CD4-positive, alpha-beta T cell (primary cell): Measurements from ENCODE around the gene RAD51B. TPM values are rescaled to one million over a fixed set of nuclear protein-coding genes. Genes with fewer than 3 reads are reported as not detected.

Experiments
- ATAC-seq: fragments of 200-7000 bp; cut with Tn5 transposase; one replicate; pipeline ENCODE4 v1.10.0; 2022; ENCODE audit warnings: mild to moderate bottlenecking; ENCODE audit not compliant: poor library complexity
- CTCF ChIA-PET: fragments of 350-600 bp; sonication (Branson Sonifier 250); formaldehyde crosslinking; loops from one replicate; lab custom pipeline; 2021; ENCODE audit warnings: antibody characterized with exemption, inconsistent platforms; lab: Charles Lee
- POLR2A ChIA-PET: fragments of 350-600 bp; sonication (Branson Sonifier 250); formaldehyde crosslinking; loops from one replicate; lab custom pipeline; 2021; ENCODE audit warnings: antibody characterized with exemption, inconsistent platforms; lab: Charles Lee
- DNase-seq, 14 experiments: peaks; one replicate each; pipeline ENCODE4 v3.0.0-alpha.2; 2013 to 2020; ENCODE audit warnings: mixed read lengths in 2 of 14
- H3K27ac ChIP-seq, 2 donors: one replicate each; pipeline versions ENCODE4 v1.5.1 to v1.7.0; 2013; ENCODE audit warnings: low read length in 2 of 2, low read depth in 1 of 2, mild to moderate bottlenecking in 1 of 2
- H3K27me3 ChIP-seq, 2 experiments: 1 replicate in 1 of 2; 2 replicates in 1 of 2; pipeline versions ENCODE4 v1.6.1 to v1.7.0; 2013; ENCODE audit warnings: low read length in 2 of 2, control low read depth in 1 of 2, mild to moderate bottlenecking in 1 of 2, moderate library complexity in 1 of 2; ENCODE audit not compliant: insufficient read depth in 2 of 2, control insufficient read depth in 1 of 2
- H3K36me3 ChIP-seq: one replicate; pipeline ENCODE4 v1.6.1; 2013; ENCODE audit warnings: low read length, control low read depth; ENCODE audit not compliant: insufficient read depth
- H3K4me1 ChIP-seq: one replicate; pipeline ENCODE4 v1.6.1; 2013; ENCODE audit warnings: low read length, control low read depth; ENCODE audit not compliant: insufficient read depth
- H3K4me3 ChIP-seq: one replicate; pipeline ENCODE4 v1.5.1; 2013; ENCODE audit warnings: mild to moderate bottlenecking, low read length, moderate library complexity
- H3K9me3 ChIP-seq, 2 experiments: 1 replicate in 1 of 2; 2 replicates in 1 of 2; pipeline versions ENCODE4 v1.6.1 to v1.7.0; 2013; ENCODE audit warnings: low read length in 2 of 2, mild to moderate bottlenecking in 2 of 2, control low read depth in 1 of 2, moderate library complexity in 1 of 2; ENCODE audit not compliant: control insufficient read depth in 1 of 2, insufficient read depth in 1 of 2
- H3K27ac Mint-ChIP-seq: one replicate; pipeline ENCODE4 v1.8.0; 2020; ENCODE audit warnings: mixed read lengths
- H3K27me3 Mint-ChIP-seq: one replicate; pipeline ENCODE4 v1.8.0; 2021; ENCODE audit warnings: mixed read lengths
- H3K36me3 Mint-ChIP-seq: one replicate; pipeline ENCODE4 v1.8.0; 2021; ENCODE audit warnings: low read depth, mixed read lengths
- H3K4me1 Mint-ChIP-seq: one replicate; pipeline ENCODE4 v1.8.0; 2021; ENCODE audit warnings: low read depth, mixed read lengths
- H3K4me3 Mint-ChIP-seq: one replicate; pipeline ENCODE4 v1.8.0; 2020; ENCODE audit warnings: mild to moderate bottlenecking, mixed read lengths
- H3K9me3 Mint-ChIP-seq: one replicate; pipeline ENCODE4 v1.8.0; 2020; ENCODE audit warnings: mixed read lengths
- intact Hi-C, 2 experiments: fragments of 100-400 bp; cut with DNase I in 1 of 2; cut with micrococcal nuclease in 1 of 2; formaldehyde crosslinking; loops; one replicate each; pipeline versions ENCODE4 v1.15.1 to v1.9.0; 2023 to 2025; cut with DNase I, micrococcal nuclease
- total RNA-seq, 174 experiments: library from RNA in 2 of 174; stranded (reverse) in 2 of 174; gene quantifications; one replicate each; pipeline ENCODE4 v1.2.3 and lab custom pipeline; 2021 to 2026
- TF ChIP-seq, protein P1 (sequence below): fragments of 200-600 bp; IDR thresholded peaks from one replicate; pipeline ENCODE4 v1.8.0; 2022; ENCODE audit warnings: antibody characterized with exemption, mild to moderate bottlenecking

Gene RAD51B
- total RNA-seq, 2 experiments from 2014 or later = 18.4 to 20.0 TPM

DNA sequence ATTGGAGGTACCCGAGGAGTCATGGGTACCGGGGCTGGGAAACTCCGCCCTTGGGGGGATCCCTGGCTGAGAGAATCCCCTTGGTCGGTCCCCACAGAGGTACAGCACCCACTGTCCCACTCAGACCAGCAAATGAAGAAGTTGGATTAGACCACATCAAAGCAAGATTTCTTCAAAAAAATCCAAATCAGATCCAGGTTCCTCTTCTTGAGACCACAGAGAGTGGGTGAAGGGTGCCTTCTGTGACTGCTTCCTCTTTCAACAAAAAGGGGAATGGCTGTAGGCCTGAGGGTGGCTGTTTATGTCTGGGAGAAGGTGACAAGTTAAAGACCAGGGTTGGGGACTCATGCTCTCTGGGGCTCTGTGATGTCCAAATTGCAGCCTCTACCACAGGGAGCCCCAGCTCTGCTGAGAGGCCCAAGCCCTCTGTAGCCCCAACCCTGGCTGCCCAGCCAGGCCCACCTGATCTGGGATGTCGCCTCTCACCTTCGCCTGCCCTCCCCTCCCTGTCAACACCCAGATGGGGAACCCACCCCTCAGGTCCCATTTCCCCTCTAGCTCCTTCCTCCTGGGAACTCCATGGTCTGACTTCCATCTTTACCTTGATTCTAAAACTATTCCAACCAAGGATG, 922.4 kb downstream of the RAD51B start:
- Mint-ChIP-seq H3K4me1 (no peaks in the 10 kb centered on the region), H3K4me3 (no peak overlapping the region), H3K36me3 (no peaks in the 10 kb centered on the region), H3K27me3 (no peaks in the 10 kb centered on the region), H3K9me3 (peaks cover 4% of the 10 kb centered on the region), H3K27ac (no peak overlapping the region)
- TF ChIP-seq, protein P1, sequence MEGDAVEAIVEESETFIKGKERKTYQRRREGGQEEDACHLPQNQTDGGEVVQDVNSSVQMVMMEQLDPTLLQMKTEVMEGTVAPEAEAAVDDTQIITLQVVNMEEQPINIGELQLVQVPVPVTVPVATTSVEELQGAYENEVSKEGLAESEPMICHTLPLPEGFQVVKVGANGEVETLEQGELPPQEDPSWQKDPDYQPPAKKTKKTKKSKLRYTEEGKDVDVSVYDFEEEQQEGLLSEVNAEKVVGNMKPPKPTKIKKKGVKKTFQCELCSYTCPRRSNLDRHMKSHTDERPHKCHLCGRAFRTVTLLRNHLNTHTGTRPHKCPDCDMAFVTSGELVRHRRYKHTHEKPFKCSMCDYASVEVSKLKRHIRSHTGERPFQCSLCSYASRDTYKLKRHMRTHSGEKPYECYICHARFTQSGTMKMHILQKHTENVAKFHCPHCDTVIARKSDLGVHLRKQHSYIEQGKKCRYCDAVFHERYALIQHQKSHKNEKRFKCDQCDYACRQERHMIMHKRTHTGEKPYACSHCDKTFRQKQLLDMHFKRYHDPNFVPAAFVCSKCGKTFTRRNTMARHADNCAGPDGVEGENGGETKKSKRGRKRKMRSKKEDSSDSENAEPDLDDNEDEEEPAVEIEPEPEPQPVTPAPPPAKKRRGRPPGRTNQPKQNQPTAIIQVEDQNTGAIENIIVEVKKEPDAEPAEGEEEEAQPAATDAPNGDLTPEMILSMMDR = no peak
- Histone ChIP-seq H3K27me3 (no peaks in the 10 kb centered on the region), H3K4me1 (peaks cover 5% of the 10 kb centered on the region), H3K4me3 (no peak overlapping the region), H3K27ac (no peak overlapping the region), H3K36me3 (no peaks in the 10 kb centered on the region), H3K9me3 (no peaks in the 10 kb centered on the region)
- CTCF ChIA-PET = no interaction called here
- intact Hi-C loops = no loop called here
- DNase-seq (peak in 3 of 14 experiments; percentile 39 to 75 (median 63)), ATAC-seq (peak; percentile 26)
- POLR2A ChIA-PET = no interaction called here

DNA sequence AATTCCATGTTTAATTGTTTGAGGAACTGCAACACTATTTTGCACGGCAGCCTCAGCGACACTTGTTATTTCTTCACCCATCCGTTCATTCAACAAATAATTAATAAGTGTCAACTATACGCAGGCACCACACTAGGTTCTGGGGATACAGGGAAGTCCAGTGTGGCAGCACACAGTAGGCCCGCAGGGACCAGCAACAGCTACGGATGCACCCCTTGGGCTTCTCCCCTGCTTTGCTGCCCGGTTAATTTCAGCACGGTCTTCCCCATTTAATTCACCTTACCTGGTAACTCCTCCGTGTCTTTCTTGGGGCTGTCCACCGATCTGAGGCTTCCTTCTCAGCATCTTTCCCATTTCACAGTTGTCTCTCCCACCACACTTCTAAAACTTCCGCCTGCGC, 925.0 kb downstream of the RAD51B start:
- no peaks in the 10 kb centered on the region for H3K9me3 ChIP-seq
- H3K36me3 Mint-ChIP-seq = no peaks in the 10 kb centered on the region
- no peaks in the 10 kb centered on the region for H3K27me3 Mint-ChIP-seq
- H3K27me3 ChIP-seq = no peaks in the 10 kb centered on the region
- intact Hi-C loops = no loop called here
- DNase-seq = no peak
- no peak for ATAC-seq
- no peak overlapping the region for H3K27ac Mint-ChIP-seq
- H3K9me3 Mint-ChIP-seq = peaks cover 4% of the 10 kb centered on the region
- no peak overlapping the region for H3K4me3 Mint-ChIP-seq
- no peaks in the 10 kb centered on the region for H3K4me1 Mint-ChIP-seq
- ChIA-PET CTCF (interaction anchor here (1.4 kb wide), 1 partner anchor 72 kb away, joined by 3 read pairs; no protein-coding TSS in a partner anchor), POLR2A (interaction anchor here (1.4 kb wide), 1 partner anchor 30 kb away, joined by 4 read pairs; no protein-coding TSS in a partner anchor)
- no peak overlapping the region for H3K27ac ChIP-seq
- no peaks in the 10 kb centered on the region for H3K4me1 ChIP-seq
- no peak overlapping the region for H3K4me3 ChIP-seq
- H3K36me3 ChIP-seq = no peaks in the 10 kb centered on the region
- TF ChIP-seq, protein P1 = no peak

DNA sequence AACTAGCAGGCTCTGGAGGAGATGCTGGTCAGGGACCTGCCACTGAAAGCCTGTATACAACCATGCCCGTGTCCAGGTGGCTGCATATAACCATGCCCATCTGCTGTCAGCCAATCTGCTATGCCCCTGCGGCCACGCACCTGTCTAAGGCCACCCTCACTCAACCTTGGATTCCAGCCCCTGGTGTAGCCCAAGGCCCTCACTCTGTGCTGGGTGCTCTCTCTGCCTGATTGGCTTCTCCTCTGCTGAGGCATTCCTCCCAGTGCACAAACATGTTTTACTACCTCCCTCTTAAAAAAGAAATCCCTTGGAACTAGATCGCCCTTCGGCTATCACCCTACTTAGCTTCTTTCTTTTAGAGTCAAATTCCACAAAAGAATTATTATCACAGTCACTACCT, 927.8 kb downstream of the RAD51B start:
- intact Hi-C loops = no loop called here
- no peaks in the 10 kb centered on the region for H3K27me3 Mint-ChIP-seq
- ChIA-PET POLR2A (no interaction called here), CTCF (no interaction called here)
- H3K27me3 ChIP-seq = no peaks in the 10 kb centered on the region
- DNase-seq = no peak
- H3K4me3 Mint-ChIP-seq = no peak overlapping the region
- no peaks in the 10 kb centered on the region for H3K36me3 Mint-ChIP-seq
- H3K9me3 Mint-ChIP-seq = no peaks in the 10 kb centered on the region
- no peak overlapping the region for H3K27ac ChIP-seq
- no peak overlapping the region for H3K27ac Mint-ChIP-seq
- no peaks in the 10 kb centered on the region for H3K36me3 ChIP-seq
- peaks cover 8% of the 10 kb centered on the region for H3K4me1 Mint-ChIP-seq
- H3K4me1 ChIP-seq = no peaks in the 10 kb centered on the region
- TF ChIP-seq, protein P1 = no peak
- ATAC-seq = no peak
- H3K4me3 ChIP-seq = no peak overlapping the region
- no peaks in the 10 kb centered on the region for H3K9me3 ChIP-seq
